H1 (cell line): Measurements from ENCODE around the gene ACTG2. TPM values are rescaled to one million over a fixed set of nuclear protein-coding genes. Genes with fewer than 3 reads are reported as not detected.

Source experiments
- BACH1 ChIP-seq: IDR thresholded peaks from 2 replicates; pipeline ENCODE4 v1.6.1; 2012; ENCODE audit warnings: low read length, improper control_type of control experiment
- BCL11A ChIP-seq, 2 experiments: IDR thresholded peaks; one replicate each; pipeline ENCODE4 v1.6.1; 2011; ENCODE audit warnings: low read depth in 2 of 2, low read length in 2 of 2, mild to moderate bottlenecking in 2 of 2
- CEBPB ChIP-seq: IDR thresholded peaks from 2 replicates; pipeline ENCODE4 v1.6.1; 2012; ENCODE audit warnings: low read depth, low read length
- EGR1 ChIP-seq: IDR thresholded peaks from 2 replicates; pipeline ENCODE4 v1.6.1; 2011; ENCODE audit warnings: low read depth, low read length, borderline replicate concordance
- GTF2F1 ChIP-seq: IDR thresholded peaks from 2 replicates; pipeline ENCODE4 v1.6.1; 2012; ENCODE audit warnings: low read depth, low read length, improper control_type of control experiment, borderline replicate concordance
- NRF1 ChIP-seq: IDR thresholded peaks from 2 replicates; pipeline ENCODE4 v1.6.1; 2011; ENCODE audit warnings: mild to moderate bottlenecking, low read depth, low read length, improper control_type of control experiment
- POU5F1 ChIP-seq: IDR thresholded peaks from 2 replicates; pipeline ENCODE4 v1.6.1; 2011; ENCODE audit warnings: low read depth, mild to moderate bottlenecking, low read length, moderate library complexity
- SP4 ChIP-seq: IDR thresholded peaks from 2 replicates; pipeline ENCODE4 v1.6.1; 2012; ENCODE audit warnings: low read length, inconsistent platforms
- polyA plus RNA-seq, 7 experiments: library from polyadenylated mRNA; depleted of rRNA in 3 of 7; stranded (reverse) in 5 of 7; unstranded in 2 of 7; fragments of >200 nt in 5 of 7; fragments of 200-250 nt in 2 of 7; gene quantifications; 1 replicate in 5 of 7; 2 replicates in 1 of 7; 4 replicates in 1 of 7; pipeline versions ENCODE4 v1.2.1 to v1.2.3, GENCODE V29; 2011 to 2013; ENCODE audit warnings: missing spikeins in 2 of 7, mixed read lengths in 2 of 7
- total RNA-seq: library from RNA; stranded (reverse); fragmentation: NEBNext Ultra II Directional; extraction: Animal tissue kit (Norgen Biotek cat#: 25700); gene quantifications from 2 replicates; pipeline ENCODE4 v1.2.1, GENCODE V29; 2021
- TF ChIP-seq, protein P1 (sequence below): fragments of 300-600 bp; sonication (generic); IDR thresholded peaks from 2 replicates; pipeline ENCODE4 v1.7.1; 2012; ENCODE audit warnings: low read length, moderate library complexity, mild to moderate bottlenecking, inconsistent platforms; ENCODE audit not compliant: insufficient replicate concordance
- TF ChIP-seq, protein P2 (sequence below): IDR thresholded peaks from 2 replicates; pipeline ENCODE4 v1.6.1; 2011; ENCODE audit warnings: low read length, improper control_type of control experiment
- TF ChIP-seq, protein P3 (sequence below): IDR thresholded peaks from 2 replicates; pipeline ENCODE4 v1.6.1; 2011; ENCODE audit warnings: low read depth, mild to moderate bottlenecking, low read length; ENCODE audit not compliant: insufficient read depth

ACTG2 gene
- total and polyA plus RNA-seq, 2 of the 8 experiments (the other 6 are each of a cell fraction or from before 2014, with no cell fraction given): 6.2 to 13.7 TPM

DNA sequence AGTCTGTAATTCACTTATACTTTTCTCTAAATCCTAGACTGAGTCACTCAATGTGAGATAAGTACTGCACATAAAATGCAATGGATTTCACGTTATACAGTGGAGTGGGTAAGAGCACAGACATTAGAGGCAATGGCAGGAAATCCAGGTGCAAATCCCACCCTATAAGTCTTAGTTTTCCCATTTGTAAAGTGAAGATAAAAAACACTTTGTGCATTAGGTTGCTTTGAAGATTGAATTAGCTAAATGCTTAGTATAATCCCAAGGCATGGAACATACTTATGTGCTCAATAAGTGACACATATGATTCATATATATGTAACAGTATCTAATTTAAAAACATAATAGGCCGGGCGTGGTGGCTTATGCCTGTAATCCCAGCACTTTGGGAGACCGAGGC, 10.5 kb downstream of the ACTG2 start (continued):
- TF ChIP-seq, protein P1, sequence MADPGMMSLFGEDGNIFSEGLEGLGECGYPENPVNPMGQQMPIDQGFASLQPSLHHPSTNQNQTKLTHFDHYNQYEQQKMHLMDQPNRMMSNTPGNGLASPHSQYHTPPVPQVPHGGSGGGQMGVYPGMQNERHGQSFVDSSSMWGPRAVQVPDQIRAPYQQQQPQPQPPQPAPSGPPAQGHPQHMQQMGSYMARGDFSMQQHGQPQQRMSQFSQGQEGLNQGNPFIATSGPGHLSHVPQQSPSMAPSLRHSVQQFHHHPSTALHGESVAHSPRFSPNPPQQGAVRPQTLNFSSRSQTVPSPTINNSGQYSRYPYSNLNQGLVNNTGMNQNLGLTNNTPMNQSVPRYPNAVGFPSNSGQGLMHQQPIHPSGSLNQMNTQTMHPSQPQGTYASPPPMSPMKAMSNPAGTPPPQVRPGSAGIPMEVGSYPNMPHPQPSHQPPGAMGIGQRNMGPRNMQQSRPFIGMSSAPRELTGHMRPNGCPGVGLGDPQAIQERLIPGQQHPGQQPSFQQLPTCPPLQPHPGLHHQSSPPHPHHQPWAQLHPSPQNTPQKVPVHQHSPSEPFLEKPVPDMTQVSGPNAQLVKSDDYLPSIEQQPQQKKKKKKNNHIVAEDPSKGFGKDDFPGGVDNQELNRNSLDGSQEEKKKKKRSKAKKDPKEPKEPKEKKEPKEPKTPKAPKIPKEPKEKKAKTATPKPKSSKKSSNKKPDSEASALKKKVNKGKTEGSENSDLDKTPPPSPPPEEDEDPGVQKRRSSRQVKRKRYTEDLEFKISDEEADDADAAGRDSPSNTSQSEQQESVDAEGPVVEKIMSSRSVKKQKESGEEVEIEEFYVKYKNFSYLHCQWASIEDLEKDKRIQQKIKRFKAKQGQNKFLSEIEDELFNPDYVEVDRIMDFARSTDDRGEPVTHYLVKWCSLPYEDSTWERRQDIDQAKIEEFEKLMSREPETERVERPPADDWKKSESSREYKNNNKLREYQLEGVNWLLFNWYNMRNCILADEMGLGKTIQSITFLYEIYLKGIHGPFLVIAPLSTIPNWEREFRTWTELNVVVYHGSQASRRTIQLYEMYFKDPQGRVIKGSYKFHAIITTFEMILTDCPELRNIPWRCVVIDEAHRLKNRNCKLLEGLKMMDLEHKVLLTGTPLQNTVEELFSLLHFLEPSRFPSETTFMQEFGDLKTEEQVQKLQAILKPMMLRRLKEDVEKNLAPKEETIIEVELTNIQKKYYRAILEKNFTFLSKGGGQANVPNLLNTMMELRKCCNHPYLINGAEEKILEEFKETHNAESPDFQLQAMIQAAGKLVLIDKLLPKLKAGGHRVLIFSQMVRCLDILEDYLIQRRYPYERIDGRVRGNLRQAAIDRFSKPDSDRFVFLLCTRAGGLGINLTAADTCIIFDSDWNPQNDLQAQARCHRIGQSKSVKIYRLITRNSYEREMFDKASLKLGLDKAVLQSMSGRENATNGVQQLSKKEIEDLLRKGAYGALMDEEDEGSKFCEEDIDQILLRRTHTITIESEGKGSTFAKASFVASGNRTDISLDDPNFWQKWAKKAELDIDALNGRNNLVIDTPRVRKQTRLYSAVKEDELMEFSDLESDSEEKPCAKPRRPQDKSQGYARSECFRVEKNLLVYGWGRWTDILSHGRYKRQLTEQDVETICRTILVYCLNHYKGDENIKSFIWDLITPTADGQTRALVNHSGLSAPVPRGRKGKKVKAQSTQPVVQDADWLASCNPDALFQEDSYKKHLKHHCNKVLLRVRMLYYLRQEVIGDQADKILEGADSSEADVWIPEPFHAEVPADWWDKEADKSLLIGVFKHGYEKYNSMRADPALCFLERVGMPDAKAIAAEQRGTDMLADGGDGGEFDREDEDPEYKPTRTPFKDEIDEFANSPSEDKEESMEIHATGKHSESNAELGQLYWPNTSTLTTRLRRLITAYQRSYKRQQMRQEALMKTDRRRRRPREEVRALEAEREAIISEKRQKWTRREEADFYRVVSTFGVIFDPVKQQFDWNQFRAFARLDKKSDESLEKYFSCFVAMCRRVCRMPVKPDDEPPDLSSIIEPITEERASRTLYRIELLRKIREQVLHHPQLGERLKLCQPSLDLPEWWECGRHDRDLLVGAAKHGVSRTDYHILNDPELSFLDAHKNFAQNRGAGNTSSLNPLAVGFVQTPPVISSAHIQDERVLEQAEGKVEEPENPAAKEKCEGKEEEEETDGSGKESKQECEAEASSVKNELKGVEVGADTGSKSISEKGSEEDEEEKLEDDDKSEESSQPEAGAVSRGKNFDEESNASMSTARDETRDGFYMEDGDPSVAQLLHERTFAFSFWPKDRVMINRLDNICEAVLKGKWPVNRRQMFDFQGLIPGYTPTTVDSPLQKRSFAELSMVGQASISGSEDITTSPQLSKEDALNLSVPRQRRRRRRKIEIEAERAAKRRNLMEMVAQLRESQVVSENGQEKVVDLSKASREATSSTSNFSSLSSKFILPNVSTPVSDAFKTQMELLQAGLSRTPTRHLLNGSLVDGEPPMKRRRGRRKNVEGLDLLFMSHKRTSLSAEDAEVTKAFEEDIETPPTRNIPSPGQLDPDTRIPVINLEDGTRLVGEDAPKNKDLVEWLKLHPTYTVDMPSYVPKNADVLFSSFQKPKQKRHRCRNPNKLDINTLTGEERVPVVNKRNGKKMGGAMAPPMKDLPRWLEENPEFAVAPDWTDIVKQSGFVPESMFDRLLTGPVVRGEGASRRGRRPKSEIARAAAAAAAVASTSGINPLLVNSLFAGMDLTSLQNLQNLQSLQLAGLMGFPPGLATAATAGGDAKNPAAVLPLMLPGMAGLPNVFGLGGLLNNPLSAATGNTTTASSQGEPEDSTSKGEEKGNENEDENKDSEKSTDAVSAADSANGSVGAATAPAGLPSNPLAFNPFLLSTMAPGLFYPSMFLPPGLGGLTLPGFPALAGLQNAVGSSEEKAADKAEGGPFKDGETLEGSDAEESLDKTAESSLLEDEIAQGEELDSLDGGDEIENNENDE: no peak
- TF ChIP-seq POU5F1 (no peak), CEBPB (no peak), SP4 (no peak), EGR1 (no peak), BACH1 (no peak), BCL11A (IDR thresholded peaks at IDR 0.05; ENCODE audit: low read depth in 2 of 2, low read length in 2 of 2) (no peak), GTF2F1 (no peak), NRF1 (no peak)
- TF ChIP-seq, protein P2, sequence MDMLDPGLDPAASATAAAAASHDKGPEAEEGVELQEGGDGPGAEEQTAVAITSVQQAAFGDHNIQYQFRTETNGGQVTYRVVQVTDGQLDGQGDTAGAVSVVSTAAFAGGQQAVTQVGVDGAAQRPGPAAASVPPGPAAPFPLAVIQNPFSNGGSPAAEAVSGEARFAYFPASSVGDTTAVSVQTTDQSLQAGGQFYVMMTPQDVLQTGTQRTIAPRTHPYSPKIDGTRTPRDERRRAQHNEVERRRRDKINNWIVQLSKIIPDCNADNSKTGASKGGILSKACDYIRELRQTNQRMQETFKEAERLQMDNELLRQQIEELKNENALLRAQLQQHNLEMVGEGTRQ: no peak
- TF ChIP-seq, protein P3, sequence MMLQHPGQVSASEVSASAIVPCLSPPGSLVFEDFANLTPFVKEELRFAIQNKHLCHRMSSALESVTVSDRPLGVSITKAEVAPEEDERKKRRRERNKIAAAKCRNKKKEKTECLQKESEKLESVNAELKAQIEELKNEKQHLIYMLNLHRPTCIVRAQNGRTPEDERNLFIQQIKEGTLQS: no peak
